Inflammatory macrophage (primary cell): ENCODE measurements around the gene SGCA.

Experiments used
- DNase-seq, 2 donors: peaks; one replicate each; pipeline ENCODE4 v3.0.0-alpha.2; 2020 to 2022

Gene SGCA

GRCh38 chr17:50196036-50196435 lies 30.2 kb downstream of the SGCA start:
- DNase-seq: no peak

GRCh38 chr17:50196826-50197225 lies 31.0 kb downstream of the SGCA start:
- no peak for DNase-seq

GRCh38 chr17:50198026-50198669 lies 32.3 kb downstream of the SGCA start:
- peak; percentile 71 to 75 for DNase-seq

- DNase-seq: no peak
Measured at GRCh38 chr17:50199211-50199802, 33.5 kb downstream of the SGCA start.

- DNase-seq: no peak
Measured at GRCh38 chr17:50199803-50200456, 34.1 kb downstream of the SGCA start.

GRCh38 chr17:50200457-50201275 lies 34.9 kb downstream of the SGCA start:
- peak; percentile 75 to 84 for DNase-seq

GRCh38 chr17:50201276-50201854 lies 35.6 kb downstream of the SGCA start, which contains the start of gene COL1A1:
TSS of gene COL1A1 (minus strand) at chr17:50201631. CDS start at chr17:50201513, 118 bp downstream.
- DNase-seq: no peak

- DNase-seq: no peak
Measured at GRCh38 chr17:50203086-50203485, 37.3 kb downstream of the SGCA start.

GRCh38 chr17:50203604-50204345 lies 38.0 kb downstream of the SGCA start:
- no peak for DNase-seq

GRCh38 chr17:50204431-50204830 lies 38.6 kb downstream of the SGCA start:
- no peak for DNase-seq

GRCh38 chr17:50205111-50205962 lies 39.5 kb downstream of the SGCA start:
- DNase-seq: peak; percentile 24 to 40

GRCh38 chr17:50205963-50206505 lies 40.2 kb downstream of the SGCA start:
- no peak for DNase-seq

- no peak for DNase-seq
Measured at GRCh38 chr17:50206604-50207293, 40.9 kb downstream of the SGCA start.

- DNase-seq: no peak
Measured at GRCh38 chr17:50207315-50207714, 41.5 kb downstream of the SGCA start.

GRCh38 chr17:50207792-50208567 lies 42.2 kb downstream of the SGCA start:
- DNase-seq: no peak

- no peak for DNase-seq
Measured at GRCh38 chr17:50208611-50209061, 42.8 kb downstream of the SGCA start.

- no peak for DNase-seq
Measured at GRCh38 chr17:50209133-50209471, 43.3 kb downstream of the SGCA start.

- DNase-seq: peak; percentile 13 to 67
Measured at GRCh38 chr17:50209472-50210239, 43.9 kb downstream of the SGCA start.
